Measurements from ENCODE around the gene LPAR2.
"Not testable (repeated sequence)": the region's sequence is repeated elsewhere in the genome, so short reads cannot be mapped to it uniquely, and the experiment has no call there.

LPAR2 gene

GRCh38 chr19:19630062-19630414 lies 2.0 kb upstream of the LPAR2 start:
- no peak for DNase-seq

DNA sequence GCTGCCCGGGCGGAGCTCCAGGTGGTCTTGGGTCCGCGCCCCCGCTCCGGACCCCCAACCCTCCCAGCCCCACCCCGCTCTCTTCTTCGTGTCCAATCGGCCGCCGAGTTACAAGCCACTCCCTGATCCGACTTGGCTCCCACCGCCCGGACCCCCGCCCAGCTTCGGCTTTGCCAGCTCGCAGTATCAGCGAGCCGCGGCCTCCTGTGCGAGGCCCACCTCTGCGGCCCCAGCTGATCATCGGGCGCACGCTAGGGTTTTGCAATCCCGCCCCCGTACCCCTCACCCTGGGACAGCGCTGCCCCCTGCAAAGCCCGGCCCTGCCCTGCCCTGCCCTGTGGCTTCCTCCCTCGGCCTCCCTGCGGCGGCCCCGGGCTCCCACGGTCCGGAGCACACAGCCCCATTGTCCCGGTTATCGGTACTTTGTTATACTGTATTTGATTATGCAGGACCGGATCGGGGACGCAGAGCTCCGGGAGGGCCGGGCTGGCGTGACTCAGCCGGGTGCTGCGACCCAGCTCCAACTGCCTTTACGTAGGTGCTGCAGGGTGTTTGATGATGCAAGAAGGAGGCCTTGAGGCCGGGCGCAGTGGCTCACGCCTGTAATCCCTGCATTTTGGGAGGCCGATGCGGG lies 598 bp upstream of the LPAR2 start:
- DNase-seq: no peak

- no peak for DNase-seq
These were observed 1.2 kb downstream of the LPAR2 start for GRCh38 chr19:19626516-19627472.

DNA sequence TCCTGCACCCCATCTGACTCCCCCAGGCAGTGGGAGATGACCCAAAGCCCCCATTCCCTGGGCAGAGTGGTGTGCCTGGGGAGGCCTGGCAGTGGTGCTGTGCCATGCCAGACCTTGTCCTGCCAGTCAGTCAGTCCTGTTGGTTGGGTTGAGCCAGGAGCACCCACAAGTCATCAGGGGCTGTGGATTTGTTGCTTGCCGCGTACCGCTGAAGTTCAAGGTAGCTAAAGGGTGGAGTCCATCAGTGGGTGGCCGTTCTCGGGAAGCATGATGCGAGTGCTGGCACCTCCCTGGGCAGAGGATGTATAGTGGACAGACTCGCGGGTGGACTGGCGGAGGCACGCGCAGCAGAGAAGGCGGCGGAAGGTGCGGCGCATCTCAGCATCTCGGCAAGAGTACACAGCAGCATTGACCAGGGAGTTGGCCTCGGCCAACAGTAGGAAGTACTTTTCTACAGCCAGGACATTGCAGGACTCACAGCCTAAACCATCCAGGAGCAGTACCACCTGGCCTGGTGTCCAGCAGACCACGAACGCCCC lies 3.9 kb downstream of the LPAR2 start:
- no peak for DNase-seq

DNA sequence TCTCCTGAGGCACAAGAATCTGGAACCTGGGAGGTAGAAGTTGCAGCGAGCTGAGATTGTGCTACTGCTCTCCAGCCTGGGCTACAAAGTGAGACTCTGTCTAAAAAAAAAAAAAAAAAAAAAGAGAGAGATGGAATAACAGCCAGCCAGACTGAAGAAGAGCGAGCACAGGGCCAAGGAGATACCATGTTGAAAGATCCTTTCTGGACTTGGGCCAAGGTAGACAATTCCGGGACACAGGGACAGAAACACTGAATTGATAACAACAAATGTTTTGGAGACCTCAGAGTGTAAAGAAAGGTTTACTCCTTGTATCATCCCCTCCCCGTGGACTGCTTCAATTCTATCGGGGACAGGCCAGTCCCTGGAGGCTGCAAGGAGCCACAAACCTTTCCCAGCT lies 4.6 kb downstream of the LPAR2 start:
- no peak for DNase-seq

- no peak for DNase-seq
These were observed 8.2 kb downstream of the LPAR2 start for GRCh38 chr19:19619849-19620210.

- DNase-seq: no peak
These were observed 8.7 kb downstream of the LPAR2 start for GRCh38 chr19:19619181-19619848.

DNA sequence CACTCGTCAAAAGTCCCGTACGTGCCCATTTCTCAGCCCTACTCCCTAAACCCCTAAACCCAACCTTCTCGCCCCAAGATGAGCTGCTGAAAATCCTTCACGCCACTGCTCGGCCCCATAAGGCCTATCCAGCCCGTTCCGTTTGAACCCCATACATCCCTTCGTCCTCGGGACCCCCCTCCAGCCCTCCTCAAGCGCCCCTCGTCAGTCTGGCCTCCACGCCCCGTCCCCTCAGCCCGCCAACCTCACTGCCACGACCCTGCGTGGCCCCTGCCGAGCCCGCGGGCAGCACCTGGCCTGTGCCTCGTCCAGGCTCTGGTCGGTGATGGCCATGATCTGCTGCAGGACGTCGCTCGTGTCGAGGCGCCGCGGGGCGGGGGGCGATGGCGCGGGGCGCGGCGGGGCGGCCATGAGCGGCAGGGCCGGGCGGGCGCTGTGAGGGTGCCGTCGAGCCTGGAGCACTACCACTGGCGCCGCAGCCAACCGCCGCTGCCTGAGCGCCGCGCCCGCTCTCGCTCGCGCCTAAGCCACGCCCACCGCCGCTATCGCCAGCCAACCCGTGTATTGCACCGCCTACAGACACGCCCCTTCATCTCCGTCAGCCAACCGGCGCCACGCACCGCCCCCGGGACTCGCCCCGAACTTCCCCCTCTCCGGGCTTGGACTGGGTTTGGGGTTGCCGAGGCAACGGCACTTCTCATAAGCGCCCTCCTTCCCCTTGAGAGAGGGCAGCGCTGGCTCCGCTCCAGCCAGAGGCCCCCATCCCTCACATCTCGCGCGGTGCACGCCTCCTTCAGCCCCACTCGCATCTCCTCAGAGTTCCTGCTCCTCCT lies 9.6 kb downstream of the LPAR2 start, which contains the start of gene PBX4:
Gene PBX4, minus strand, starts transcription at position 469 of the 833 bp plus-strand sequence. Its CDS starts 58 bp downstream, at position 411.
- peak; percentile 81 to 93 for DNase-seq

DNA sequence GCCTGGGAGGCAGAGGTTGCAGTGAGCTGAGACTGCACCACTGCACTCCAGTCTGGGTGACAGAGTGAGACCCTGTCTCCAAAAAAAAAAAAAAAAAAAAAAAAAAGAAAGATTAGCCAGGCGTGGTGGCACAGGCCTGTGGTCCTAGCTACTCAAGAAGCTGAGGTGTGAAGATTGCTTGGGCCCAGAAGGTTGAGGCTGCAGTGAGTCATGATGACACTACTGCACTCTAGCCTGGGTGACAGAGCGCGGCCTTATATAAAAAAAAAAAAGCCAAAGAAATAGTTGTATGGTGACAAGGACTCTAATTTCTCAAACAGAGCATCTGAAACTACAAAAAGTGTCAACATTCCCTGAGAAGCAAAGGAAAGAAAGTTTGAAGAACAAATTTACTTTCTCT lies 12.9 kb downstream of the LPAR2 start:
- peak in 1 of 2 experiments; percentile 36 for DNase-seq

GRCh38 chr19:19613506-19613905 lies 14.5 kb downstream of the LPAR2 start:
- DNase-seq: peak in 1 of 2 experiments; percentile 30

DNA sequence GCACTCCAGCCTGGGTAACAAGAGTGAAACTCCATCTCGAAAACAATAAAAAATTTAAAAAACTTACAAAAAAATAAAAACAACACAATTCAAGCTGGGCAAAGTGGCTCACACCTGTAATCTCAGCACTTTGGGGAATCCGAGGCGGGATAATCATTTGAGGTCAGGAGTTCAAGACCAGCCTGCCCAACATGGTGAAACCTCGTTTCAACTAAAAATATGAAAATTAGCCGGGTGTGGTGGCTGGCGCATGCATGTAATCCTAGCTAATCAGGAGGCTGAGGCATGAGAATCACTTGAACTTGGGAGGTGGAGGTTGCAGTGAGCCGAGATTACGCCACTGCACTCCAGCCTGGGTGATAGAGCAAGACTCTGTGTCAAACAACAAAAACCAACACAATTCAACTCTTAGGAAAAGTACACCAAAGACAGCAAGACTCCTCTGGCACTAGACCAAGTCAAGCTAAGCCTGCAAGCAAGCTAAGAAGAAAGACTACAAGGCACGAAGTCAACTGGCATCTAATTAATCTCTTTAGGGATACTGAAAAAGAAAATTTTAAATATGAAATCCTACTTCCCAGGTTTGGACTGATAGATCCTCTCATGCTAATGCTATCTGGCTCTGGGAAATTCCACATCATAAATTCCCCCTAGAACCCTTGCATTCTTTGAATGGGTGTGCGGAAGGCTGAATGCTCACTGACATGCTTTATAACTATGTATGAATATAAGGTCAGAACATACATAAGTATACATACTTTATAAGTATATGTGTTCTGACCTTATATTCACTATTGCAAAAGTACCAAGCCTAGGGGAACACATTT lies 17.4 kb downstream of the LPAR2 start:
- DNase-seq: no peak

DNA sequence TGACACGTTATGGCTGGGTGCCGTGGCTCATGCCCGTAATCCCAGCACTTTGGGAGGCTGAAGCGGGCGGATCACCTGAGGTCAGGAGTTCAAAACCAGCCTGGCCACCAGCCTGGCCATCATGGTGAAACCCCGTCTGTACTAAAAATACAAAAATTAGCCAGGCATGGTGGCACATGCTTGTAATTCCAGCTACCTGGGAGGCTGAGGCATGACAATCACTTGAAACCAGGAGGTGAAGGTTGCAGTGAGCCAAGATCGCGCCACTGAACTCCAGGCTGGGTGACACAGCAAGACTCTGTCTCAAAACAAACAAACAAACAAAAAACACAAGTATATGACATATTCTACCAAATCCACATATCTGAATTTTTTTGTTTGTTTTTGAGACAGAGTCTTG lies 21.3 kb downstream of the LPAR2 start:
- DNase-seq: not testable (repeated sequence)

- peak in 1 of 2 experiments; percentile 21 for DNase-seq
These were observed 22.0 kb downstream of the LPAR2 start for GRCh38 chr19:19606021-19606420.

GRCh38 chr19:19602713-19603324 lies 25.2 kb downstream of the LPAR2 start:
- no peak for DNase-seq

DNA sequence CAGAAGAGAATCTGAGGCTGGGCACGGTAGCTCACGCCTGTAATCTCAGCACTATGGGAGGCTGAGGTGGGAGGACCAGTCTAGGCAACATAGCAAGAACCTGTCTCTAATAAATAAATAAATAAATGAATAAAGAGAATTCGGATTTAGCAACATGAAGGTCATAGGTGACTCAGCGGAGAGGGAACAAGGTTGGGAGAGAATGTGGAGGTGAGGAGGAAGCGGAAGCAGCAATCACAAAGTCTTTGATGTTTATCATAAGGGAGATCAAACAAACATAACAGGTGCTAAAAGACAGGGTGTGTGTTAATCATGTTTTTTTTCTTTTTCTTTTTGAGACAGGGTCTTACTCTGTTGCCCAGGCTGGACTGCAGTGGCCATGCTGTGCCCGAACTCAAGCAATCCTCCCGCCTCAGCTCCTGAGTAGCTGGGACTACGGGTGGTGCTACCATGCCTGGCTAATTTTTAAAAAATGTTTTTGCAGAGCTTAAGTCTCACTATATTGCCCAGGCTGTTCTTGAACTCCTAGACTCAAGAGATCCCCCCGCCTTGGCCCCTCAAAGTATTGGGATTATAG lies 25.8 kb downstream of the LPAR2 start:
- no peak for DNase-seq

- DNase-seq: no peak
These were observed 27.2 kb downstream of the LPAR2 start for GRCh38 chr19:19600793-19601330.

DNA sequence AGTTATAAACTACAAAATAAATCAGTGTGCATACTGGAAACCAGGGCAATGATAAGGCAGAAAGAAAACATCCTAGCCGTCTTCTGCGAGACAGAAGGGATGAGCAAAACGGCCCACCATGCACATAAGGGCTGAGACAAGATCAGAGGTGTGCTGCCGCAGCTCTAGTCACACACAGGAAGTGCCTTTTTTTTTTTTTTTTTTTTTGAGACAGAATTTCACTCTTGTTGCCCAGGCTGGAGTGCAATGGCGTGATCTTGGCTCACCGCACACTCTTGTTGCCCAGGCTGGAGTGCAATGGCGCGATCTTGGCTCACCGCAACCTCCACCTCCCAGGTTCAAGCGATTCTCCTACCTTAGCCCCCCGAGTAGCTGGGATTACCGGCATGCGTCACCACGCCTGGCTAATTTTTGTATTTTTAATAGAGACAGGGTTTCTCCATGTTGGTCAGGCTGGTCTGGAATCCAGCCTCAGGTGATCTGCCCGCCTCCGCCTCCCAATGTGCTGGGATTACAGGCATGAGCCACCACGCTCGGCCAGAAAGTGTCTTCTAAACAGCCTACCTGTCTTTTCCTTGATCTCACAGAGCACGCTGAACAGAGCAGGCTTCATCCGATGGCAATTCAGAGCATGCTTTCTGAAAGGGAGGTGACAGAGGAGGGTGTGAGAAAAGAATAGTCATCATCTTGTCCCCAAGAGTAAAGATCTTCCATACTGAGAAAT lies 29.1 kb downstream of the LPAR2 start:
- DNase-seq: not testable (repeated sequence)

GRCh38 chr19:19597809-19598306 lies 30.2 kb downstream of the LPAR2 start:
- DNase-seq: no peak

GRCh38 chr19:19595171-19595701 lies 32.8 kb downstream of the LPAR2 start:
- no peak for DNase-seq

Measured in SW 1271 (cell line).